Neural crest cell (in vitro differentiated cells): Measurements from ENCODE around the gene PRR13. TPM values are rescaled to one million over a fixed set of nuclear protein-coding genes. Genes with fewer than 3 reads are reported as not detected.

Experiments used
- DNase-seq: peaks from one replicate; pipeline ENCODE4 v3.0.0; 2021; ENCODE audit warnings: low read depth, mixed read lengths, low spot score
- H3K27ac Mint-ChIP-seq: one replicate; pipeline ENCODE4 v1.8.0; 2021; ENCODE audit warnings: mild to moderate bottlenecking, mixed read lengths; ENCODE audit not compliant: unreplicated experiment
- H3K27me3 Mint-ChIP-seq: 2 replicates; pipeline ENCODE4 v1.8.0; 2021; ENCODE audit warnings: low read depth, mild to moderate bottlenecking, mixed read lengths
- H3K36me3 Mint-ChIP-seq: 2 replicates; pipeline ENCODE4 v1.8.0; 2021; ENCODE audit warnings: low read depth, mild to moderate bottlenecking, mixed read lengths
- H3K4me1 Mint-ChIP-seq: 2 replicates; pipeline ENCODE4 v1.8.0; 2021; ENCODE audit warnings: mixed read lengths
- H3K4me3 Mint-ChIP-seq: one replicate; pipeline ENCODE4 v1.8.0; 2021; ENCODE audit warnings: mild to moderate bottlenecking, mixed read lengths
- H3K9me3 Mint-ChIP-seq: 2 replicates; pipeline ENCODE4 v1.8.0; 2021; ENCODE audit warnings: mixed read lengths
- CTCF ChIP-seq: fragments of 200-600 bp; sonication (generic); conservative IDR thresholded peaks from 2 replicates; pipeline ENCODE4 v1.5.0; 2021; ENCODE audit warnings: antibody characterized with exemption, mild to moderate bottlenecking
- total RNA-seq: library from RNA; stranded (reverse); gene quantifications from 2 replicates; pipeline ENCODE4 v1.2.1, GENCODE V29; 2021

Gene PRR13
- total RNA-seq, 1 donor from 2014 or later: 82.8 TPM

GRCh38 chr12:53452159-53453077 is 10.9 kb downstream of the PRR13 start:
- no peaks in the 10 kb centered on the region for H3K9me3 Mint-ChIP-seq
- peak overlapping the region; percentile 99 for H3K4me3 Mint-ChIP-seq
- peak; percentile 80 for DNase-seq
- H3K27ac Mint-ChIP-seq: peak overlapping the region; percentile 100
- peaks cover 24% of the 10 kb centered on the region for H3K4me1 Mint-ChIP-seq
- no peaks in the 10 kb centered on the region for H3K27me3 Mint-ChIP-seq
- TF ChIP-seq CTCF: no peak
- H3K36me3 Mint-ChIP-seq: peaks cover 22% of the 10 kb centered on the region

- H3K27ac Mint-ChIP-seq: no peak overlapping the region
- H3K4me3 Mint-ChIP-seq: peak overlapping the region; percentile 99
- no peaks in the 10 kb centered on the region for H3K9me3 Mint-ChIP-seq
- no peak for DNase-seq
- no peak for TF ChIP-seq CTCF
- H3K4me1 Mint-ChIP-seq: peaks cover 26% of the 10 kb centered on the region
- H3K27me3 Mint-ChIP-seq: no peaks in the 10 kb centered on the region
- H3K36me3 Mint-ChIP-seq: peaks cover 28% of the 10 kb centered on the region
These were observed 12.6 kb downstream of the PRR13 start for GRCh38 chr12:53453953-53454640.

- Mint-ChIP-seq H3K36me3 (peaks cover 30% of the 10 kb centered on the region), H3K4me3 (peak overlapping the region; percentile 99), H3K27ac (peak overlapping the region; percentile 11), H3K4me1 (peaks cover 28% of the 10 kb centered on the region), H3K9me3 (no peaks in the 10 kb centered on the region), H3K27me3 (no peaks in the 10 kb centered on the region)
- no peak for TF ChIP-seq CTCF
- DNase-seq: no peak
These were observed 13.2 kb downstream of the PRR13 start for GRCh38 chr12:53454707-53455106.

GRCh38 chr12:53456654-53457366 is 15.3 kb downstream of the PRR13 start:
- H3K4me3 Mint-ChIP-seq: peak overlapping the region; percentile 67
- peaks cover 45% of the 10 kb centered on the region for H3K36me3 Mint-ChIP-seq
- peaks cover 35% of the 10 kb centered on the region for H3K4me1 Mint-ChIP-seq
- no peaks in the 10 kb centered on the region for H3K9me3 Mint-ChIP-seq
- no peak overlapping the region for H3K27ac Mint-ChIP-seq
- TF ChIP-seq CTCF: no peak
- no peak for DNase-seq
- H3K27me3 Mint-ChIP-seq: no peaks in the 10 kb centered on the region

- Mint-ChIP-seq H3K27ac (no peak overlapping the region), H3K36me3 (peaks cover 52% of the 10 kb centered on the region)
- no peak for DNase-seq
These were observed 17.6 kb downstream of the PRR13 start for GRCh38 chr12:53459097-53459496.

More at GRCh38 chr12:53459097-53459496, 17.6 kb downstream of the PRR13 start:
- no peak for TF ChIP-seq CTCF
- Mint-ChIP-seq H3K27me3 (no peaks in the 10 kb centered on the region), H3K9me3 (no peaks in the 10 kb centered on the region), H3K4me1 (peaks cover 34% of the 10 kb centered on the region), H3K4me3 (peak overlapping the region; percentile 51)
